HepG2 (cell line): ENCODE data around the gene TGM2. TPM values are rescaled to one million over a fixed set of nuclear protein-coding genes. Genes with fewer than 3 reads are reported as not detected.

Source experiments
- AGO2 ChIP-seq: fragments of 200-400 bp; formaldehyde crosslinking; optimal IDR thresholded peaks from 2 replicates; pipeline ENCODE3; 2017; ENCODE audit warnings: mild to moderate bottlenecking, low read depth, low read length, moderate library complexity
- DMTF1 ChIP-seq: sonication (generic); formaldehyde crosslinking; IDR thresholded peaks from 2 replicates; pipeline ENCODE4 v1.4.0; 2020; ENCODE audit warnings: mild to moderate bottlenecking, missing genetic modification reagents
- EED ChIP-seq: sonication (generic); formaldehyde crosslinking; IDR thresholded peaks from 2 replicates; pipeline ENCODE4 v1.5.0; 2020; ENCODE audit warnings: mild to moderate bottlenecking, missing genetic modification reagents
- KAT8 ChIP-seq: IDR thresholded peaks from 2 replicates; pipeline ENCODE4 v1.6.1; 2016; ENCODE audit warnings: missing genetic modification reagents, missing compliant biosample characterization
- PRDM4 ChIP-seq: sonication (generic); formaldehyde crosslinking; IDR thresholded peaks from 2 replicates; pipeline ENCODE4 v1.9.0; 2021; ENCODE audit warnings: missing genetic modification reagents, borderline replicate concordance
- SP4 ChIP-seq: sonication (generic); formaldehyde crosslinking; IDR thresholded peaks from 2 replicates; pipeline ENCODE4 v1.8.1; 2023; ENCODE audit warnings: mild to moderate bottlenecking, missing genetic modification reagents
- TGIF2 ChIP-seq: IDR thresholded peaks from 2 replicates; pipeline ENCODE4 v1.6.1; 2016; ENCODE audit warnings: control low read depth, missing compliant biosample characterization
- U2AF2 ChIP-seq: fragments of 200-400 bp; formaldehyde crosslinking; IDR thresholded peaks from 2 replicates; pipeline ENCODE4 v1.6.1; 2017; ENCODE audit warnings: low read depth, mild to moderate bottlenecking, low read length
- XBP1 ChIP-seq: sonication (generic); formaldehyde crosslinking; IDR thresholded peaks from 2 replicates; pipeline ENCODE4 v1.5.0; 2020; ENCODE audit warnings: missing genetic modification reagents
- ZBED4 ChIP-seq: sonication (generic); formaldehyde crosslinking; IDR thresholded peaks from 2 replicates; pipeline ENCODE4 v1.4.0; 2020; ENCODE audit warnings: missing genetic modification reagents, borderline replicate concordance
- ZBTB26 ChIP-seq: IDR thresholded peaks from 2 replicates; pipeline ENCODE4 v1.6.1; 2016; ENCODE audit warnings: missing compliant biosample characterization, missing genetic modification reagents, borderline replicate concordance
- ZBTB44 ChIP-seq: sonication (generic); formaldehyde crosslinking; IDR thresholded peaks from 2 replicates; pipeline ENCODE4 v1.4.0; 2020; ENCODE audit warnings: missing genetic modification reagents
- ZNF383 ChIP-seq: sonication (generic); formaldehyde crosslinking; IDR thresholded peaks from 2 replicates; pipeline ENCODE4 v1.4.0; 2020; ENCODE audit warnings: missing genetic modification reagents, mild to moderate bottlenecking, borderline replicate concordance
- ZNF468 ChIP-seq: sonication (generic); formaldehyde crosslinking; IDR thresholded peaks from 2 replicates; pipeline ENCODE4 v1.8.0; 2022; ENCODE audit warnings: mild to moderate bottlenecking, moderate library complexity, missing genetic modification reagents
- ZNF510 ChIP-seq: sonication (generic); formaldehyde crosslinking; IDR thresholded peaks from 2 replicates; pipeline ENCODE4 v1.4.0; 2020; ENCODE audit warnings: low read depth, mild to moderate bottlenecking, missing genetic modification reagents
- ZNF629 ChIP-seq: sonication (generic); formaldehyde crosslinking; conservative IDR thresholded peaks from 2 replicates; pipeline ENCODE4 v1.5.0; 2020; ENCODE audit warnings: missing genetic modification reagents
- polyA plus RNA-seq, 8 experiments: library from polyadenylated mRNA; depleted of rRNA in 3 of 8; stranded (reverse) in 7 of 8; unstranded in 1 of 8; fragments of >200 nt; fragmentation: Illumina TruSeq in 4 of 8; extraction: Trizol in 4 of 8; gene quantifications; 2 replicates each; pipeline versions ENCODE4 v1.2.1 to v1.2.3, GENCODE V29; 2011 to 2016; ENCODE audit warnings: low read depth in 4 of 8, missing spikeins in 1 of 8, mixed read lengths in 1 of 8; ENCODE audit not compliant: insufficient read depth in 1 of 8
- total RNA-seq, 5 experiments: library from RNA; depleted of rRNA; stranded (reverse); fragments of >200 nt; fragmentation: Illumina TruSeq; extraction: Trizol; gene quantifications; 2 replicates each; pipeline ENCODE4 v1.2.3, GENCODE V29; 2016; ENCODE audit warnings: low read depth in 1 of 5

The TGM2 gene
- total and polyA plus RNA-seq, 2 of the 13 experiments (the other 11 are each of a cell fraction or from before 2014, with no cell fraction given) = 4.2 to 46.4 TPM

- 0 out of 2 replicates have a peak, but pooled peaks have one; percentile 66 for TF ChIP-seq ZBTB44
- TF ChIP-seq EED = no peak
- TF ChIP-seq ZNF468 (CRISPR knock-in tag) = no peak
- TF ChIP-seq ZNF629 (CRISPR knock-in tag) = no peak
- TF ChIP-seq DMTF1 (CRISPR knock-in tag) = 0 out of 2 replicates have a peak, but pooled peaks have one; percentile 10
- TF ChIP-seq ZNF510 (CRISPR knock-in tag) = peak; percentile 13; the same call in 1 of the 2 replicates
- TF ChIP-seq ZNF383 (CRISPR knock-in tag) = no peak; the same call in 1 of the 2 replicates
- TF ChIP-seq KAT8 (CRISPR knock-in tag) = no peak; the same call in 1 of the 2 replicates
- no peak; the same call in 1 of the 2 replicates for TF ChIP-seq ZBED4
- 0 out of 2 replicates have a peak, but pooled peaks have one; percentile 8 for TF ChIP-seq PRDM4
- TF ChIP-seq U2AF2 = 0 out of 2 replicates have a peak, but pooled peaks have one; percentile 69
- no peak for TF ChIP-seq TGIF2 (CRISPR knock-in tag)
- TF ChIP-seq ZBTB26 = peak; percentile 79; the same call in 1 of the 2 replicates
- peak; percentile 56 for TF ChIP-seq AGO2
- TF ChIP-seq SP4 (CRISPR knock-in tag) = peak; percentile 14; the same call in 1 of the 2 replicates
- no peak for TF ChIP-seq XBP1 (CRISPR knock-in tag)
Observed at GRCh38 chr20:38143646-38144554, 21.2 kb downstream of the TGM2 start (continued).
